SK-N-SH (cell line): ENCODE results near the gene BAK1.

Experiments used
- CTCF ChIP-seq: fragments of 200-600 bp; sonication (generic); IDR thresholded peaks from 2 replicates; pipeline ENCODE4 v1.6.1; 2017; ENCODE audit warnings: antibody characterized with exemption, mild to moderate bottlenecking, moderate library complexity
- EP300 ChIP-seq, 2 experiments: IDR thresholded peaks; 2 replicates each; pipeline versions ENCODE4 v1.4.0 to v1.6.1; 2012; ENCODE audit warnings: borderline replicate concordance in 1 of 2, low read depth in 1 of 2, low read length in 1 of 2
- EZH2phosphoT487 ChIP-seq: fragments of 200-600 bp; sonication (generic); IDR thresholded peaks from 2 replicates; pipeline ENCODE4 v1.6.1; 2017; ENCODE audit warnings: low read depth, mixed run types, mild to moderate bottlenecking, antibody characterized with exemption, moderate library complexity, borderline replicate concordance
- FOXM1 ChIP-seq: IDR thresholded peaks from 2 replicates; pipeline ENCODE4 v1.4.0; 2012; ENCODE audit warnings: low read depth, mild to moderate bottlenecking
- GABPA ChIP-seq: IDR thresholded peaks from 2 replicates; pipeline ENCODE4 v1.4.0; 2012; ENCODE audit warnings: low read depth, mild to moderate bottlenecking
- GATA2 ChIP-seq: sonication (generic); formaldehyde crosslinking; IDR thresholded peaks from 2 replicates; pipeline ENCODE4 v1.5.0; 2020; ENCODE audit warnings: mild to moderate bottlenecking, missing genetic modification reagents
- NFIC ChIP-seq: IDR thresholded peaks from 2 replicates; pipeline ENCODE4 v1.4.0; 2012; ENCODE audit warnings: borderline replicate concordance
- POLR2AphosphoS5 ChIP-seq: IDR thresholded peaks from 2 replicates; pipeline ENCODE4 v1.6.1; 2012; ENCODE audit warnings: low read depth, low read length
- REST ChIP-seq: IDR thresholded peaks from 2 replicates; pipeline ENCODE4 v1.6.1; 2012; ENCODE audit warnings: mild to moderate bottlenecking, low read depth, low read length, moderate library complexity
- TAF1 ChIP-seq: IDR thresholded peaks from 2 replicates; pipeline ENCODE4 v1.6.1; 2012; ENCODE audit warnings: low read depth, mild to moderate bottlenecking, low read length, moderate library complexity, borderline replicate concordance
- TEAD4 ChIP-seq: IDR thresholded peaks from 2 replicates; pipeline ENCODE4 v1.4.0; 2012; ENCODE audit warnings: mild to moderate bottlenecking, borderline replicate concordance; ENCODE audit not compliant: insufficient read depth

- TF ChIP-seq EP300 (IDR thresholded peaks at IDR 0.05; ENCODE audit: borderline replicate concordance in 1 of 2, low read depth in 1 of 2, low read length in 1 of 2) (no peak; a peak in 1 of 4 replicates), CTCF (no peak), TEAD4 (no peak), POLR2AphosphoS5 (no peak), NFIC (no peak), FOXM1 (no peak), GATA2 (CRISPR knock-in tag) (no peak), TAF1 (no peak), EZH2phosphoT487 (no peak), GABPA (no peak), REST (no peak)
These were observed 31.0 kb upstream of the BAK1 start for GRCh38 chr6:33610779-33611732.
